OCI-LY1 (cell line): ENCODE results near the gene NBL1.

ENCODE experiments used
- H2AFZ ChIP-seq: fragments of 200-600 bp; sonication (generic), shearing (Covaris generic); 2 replicates; pipeline ENCODE4 v1.6.0; 2014; ENCODE audit warnings: antibody characterized with exemption, mild to moderate bottlenecking, low read length
- H3F3A ChIP-seq: fragments of 200-600 bp; sonication (generic), shearing (Covaris generic); 2 replicates; pipeline ENCODE4 v1.6.0; 2014; ENCODE audit warnings: mild to moderate bottlenecking, antibody characterized with exemption, low read length, moderate library complexity; ENCODE audit not compliant: insufficient read depth
- H3K27ac ChIP-seq: fragments of 200-600 bp; sonication (generic); 2 replicates; pipeline ENCODE4 v1.5.1; 2014; ENCODE audit warnings: low read length, mixed run types, mild to moderate bottlenecking, low read depth; ENCODE audit not compliant: poor library complexity, severe bottlenecking
- H3K27me3 ChIP-seq: fragments of 200-600 bp; sonication (generic); 2 replicates; pipeline ENCODE4 v1.6.0; 2014; ENCODE audit warnings: antibody characterized with exemption, mild to moderate bottlenecking, low read length, moderate library complexity; ENCODE audit not compliant: insufficient read depth
- H3K36me3 ChIP-seq: fragments of 200-600 bp; sonication (generic); 2 replicates; pipeline ENCODE4 v1.6.1; 2014; ENCODE audit warnings: mild to moderate bottlenecking, antibody characterized with exemption, low read length, moderate library complexity, mixed read lengths; ENCODE audit not compliant: insufficient read depth
- H3K4me1 ChIP-seq: fragments of 200-600 bp; sonication (generic); 2 replicates; pipeline ENCODE4 v1.5.1; 2014; ENCODE audit warnings: mild to moderate bottlenecking, low read length, moderate library complexity; ENCODE audit not compliant: insufficient read depth, severe bottlenecking
- H3K4me2 ChIP-seq: fragments of 200-600 bp; sonication (generic), shearing (Covaris generic); 2 replicates; pipeline ENCODE4 v1.6.1; 2014; ENCODE audit warnings: low read length
- H3K4me3 ChIP-seq: fragments of 200-600 bp; sonication (generic); 2 replicates; pipeline ENCODE4 v1.5.1; 2014; ENCODE audit warnings: low read length, low read depth, mild to moderate bottlenecking, mixed read lengths; ENCODE audit not compliant: poor library complexity, severe bottlenecking
- H3K79me2 ChIP-seq: fragments of 200-600 bp; shearing (Covaris generic); 2 replicates; pipeline ENCODE4 v1.6.1; 2016; ENCODE audit warnings: mixed run types, low read length, mixed read lengths; ENCODE audit not compliant: insufficient read depth
- H3K9ac ChIP-seq: fragments of 200-600 bp; sonication (generic), shearing (Covaris generic); 2 replicates; pipeline ENCODE4 v1.6.1; 2014; ENCODE audit warnings: mild to moderate bottlenecking, low read length, mixed read lengths
- H3K9me2 ChIP-seq: fragments of 200-600 bp; sonication (generic), shearing (Covaris generic); 2 replicates; pipeline ENCODE4 v1.6.1; 2014; ENCODE audit warnings: low read depth, mild to moderate bottlenecking, low read length, mixed read lengths
- H3K9me3 ChIP-seq: fragments of 200-600 bp; shearing (Covaris generic); 2 replicates; pipeline ENCODE4 v1.6.1; 2014; ENCODE audit warnings: low read length, mixed read lengths
- H4K20me1 ChIP-seq: fragments of 200-600 bp; sonication (generic), shearing (Covaris generic); 2 replicates; pipeline ENCODE4 v1.6.0; 2016; ENCODE audit warnings: mild to moderate bottlenecking, low read length; ENCODE audit not compliant: insufficient read depth
- CTCF ChIP-seq: fragments of 200-600 bp; sonication (generic), shearing (Covaris generic); IDR thresholded peaks from 2 replicates; pipeline ENCODE4 v1.5.1; 2017; ENCODE audit warnings: mild to moderate bottlenecking, antibody characterized with exemption, low read length, moderate library complexity, mixed read lengths
- EZH2 ChIP-seq: fragments of 200-600 bp; sonication (generic), shearing (Covaris generic); IDR thresholded peaks from 2 replicates; pipeline ENCODE4 v1.8.0; 2017; ENCODE audit warnings: borderline replicate concordance, mixed run types, mild to moderate bottlenecking, antibody characterized with exemption, low read length, moderate library complexity, mixed read lengths

Gene NBL1

GRCh38 chr1:19678493-19678892, 34.4 kb downstream of the NBL1 start:
- H3K36me3 ChIP-seq = no peaks in the 10 kb centered on the region
- TF ChIP-seq EZH2 = no peak
- H3K9ac ChIP-seq = no peak overlapping the region
- H3K4me2 ChIP-seq = no peak overlapping the region
- H3K27me3 ChIP-seq = no peaks in the 10 kb centered on the region
- no peaks in the 10 kb centered on the region for H3K4me1 ChIP-seq
- H3K9me3 ChIP-seq = no peaks in the 10 kb centered on the region
- no peaks in the 10 kb centered on the region for H3K79me2 ChIP-seq
- H3K27ac ChIP-seq = no peak overlapping the region
- no peaks in the 10 kb centered on the region for H3F3A ChIP-seq
- H4K20me1 ChIP-seq = no peaks in the 10 kb centered on the region
- H3K4me3 ChIP-seq = no peak overlapping the region
- H2AFZ ChIP-seq = no peak overlapping the region
- no peaks in the 10 kb centered on the region for H3K9me2 ChIP-seq

DNA sequence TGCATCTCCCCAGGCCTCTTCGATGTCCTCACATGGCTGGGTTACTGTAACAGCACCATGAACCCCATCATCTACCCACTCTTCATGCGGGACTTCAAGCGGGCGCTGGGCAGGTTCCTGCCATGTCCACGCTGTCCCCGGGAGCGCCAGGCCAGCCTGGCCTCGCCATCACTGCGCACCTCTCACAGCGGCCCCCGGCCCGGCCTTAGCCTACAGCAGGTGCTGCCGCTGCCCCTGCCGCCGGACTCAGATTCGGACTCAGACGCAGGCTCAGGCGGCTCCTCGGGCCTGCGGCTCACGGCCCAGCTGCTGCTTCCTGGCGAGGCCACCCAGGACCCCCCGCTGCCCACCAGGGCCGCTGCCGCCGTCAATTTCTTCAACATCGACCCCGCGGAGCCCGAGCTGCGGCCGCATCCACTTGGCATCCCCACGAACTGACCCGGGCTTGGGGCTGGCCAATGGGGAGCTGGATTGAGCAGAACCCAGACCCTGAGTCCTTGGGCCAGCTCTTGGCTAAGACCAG, 34.9 kb downstream of the NBL1 start:
- no peak overlapping the region for H3K4me2 ChIP-seq

GRCh38 chr1:19679691-19680090, 35.6 kb downstream of the NBL1 start:
- H2AFZ ChIP-seq = no peak overlapping the region
- H3K4me1 ChIP-seq = no peaks in the 10 kb centered on the region
- H3K27me3 ChIP-seq = no peaks in the 10 kb centered on the region
- H3K4me3 ChIP-seq = no peak overlapping the region
- no peaks in the 10 kb centered on the region for H3K9me2 ChIP-seq
- no peaks in the 10 kb centered on the region for H3K9me3 ChIP-seq
- H4K20me1 ChIP-seq = no peaks in the 10 kb centered on the region
- H3K36me3 ChIP-seq = no peaks in the 10 kb centered on the region
- H3K79me2 ChIP-seq = no peaks in the 10 kb centered on the region
- no peak overlapping the region for H3K4me2 ChIP-seq
- no peak overlapping the region for H3K9ac ChIP-seq
- no peaks in the 10 kb centered on the region for H3F3A ChIP-seq
- TF ChIP-seq CTCF (no peak), EZH2 (no peak)
- no peak overlapping the region for H3K27ac ChIP-seq

More for the DNA sequence above, 34.9 kb downstream of the NBL1 start:
- Histone ChIP-seq H4K20me1 (no peaks in the 10 kb centered on the region), H3K9me2 (no peaks in the 10 kb centered on the region), H3K4me3 (no peak overlapping the region), H3K9me3 (no peaks in the 10 kb centered on the region), H3K9ac (no peak overlapping the region), H3K36me3 (no peaks in the 10 kb centered on the region), H3F3A (no peaks in the 10 kb centered on the region), H3K79me2 (no peaks in the 10 kb centered on the region), H2AFZ (no peak overlapping the region), H3K27ac (no peak overlapping the region), H3K4me1 (no peaks in the 10 kb centered on the region), H3K27me3 (no peaks in the 10 kb centered on the region)
- TF ChIP-seq EZH2 (no peak), CTCF (no peak)

DNA sequence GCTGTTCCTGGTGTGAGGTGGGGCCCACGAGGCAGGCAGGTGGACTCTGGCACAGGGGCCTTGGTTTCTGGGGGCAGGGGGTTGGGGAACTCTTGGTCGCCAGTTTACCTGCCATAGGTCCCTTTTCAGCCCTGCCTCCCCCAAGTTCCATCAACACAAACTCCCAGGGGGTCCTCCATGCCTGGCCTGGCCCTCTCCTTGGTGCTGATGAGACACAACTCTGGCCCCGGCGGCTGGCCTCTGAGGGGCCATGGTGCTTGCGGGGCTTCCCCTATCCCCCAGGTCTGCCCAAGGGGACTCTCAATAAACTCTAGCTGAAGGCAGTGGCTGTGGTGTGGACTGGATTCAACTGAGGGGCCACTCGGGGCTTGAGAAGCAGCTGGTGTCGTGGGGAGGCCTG, 36.5 kb downstream of the NBL1 start:
- no peak overlapping the region for H3K9ac ChIP-seq
- H3F3A ChIP-seq = no peaks in the 10 kb centered on the region
- no peaks in the 10 kb centered on the region for H3K9me2 ChIP-seq
- no peaks in the 10 kb centered on the region for H3K4me1 ChIP-seq
- no peaks in the 10 kb centered on the region for H3K9me3 ChIP-seq
- H3K4me2 ChIP-seq = no peak overlapping the region
- no peaks in the 10 kb centered on the region for H3K27me3 ChIP-seq
- H3K4me3 ChIP-seq = no peak overlapping the region
- H3K36me3 ChIP-seq = no peaks in the 10 kb centered on the region
- TF ChIP-seq EZH2 (no peak), CTCF (no peak)
- no peaks in the 10 kb centered on the region for H3K79me2 ChIP-seq
- no peak overlapping the region for H3K27ac ChIP-seq
- H4K20me1 ChIP-seq = no peaks in the 10 kb centered on the region
- no peak overlapping the region for H2AFZ ChIP-seq
